Measurements from ENCODE around the gene APOF. TPM values are rescaled to one million over a fixed set of nuclear protein-coding genes. Genes with fewer than 3 reads are reported as not detected.

The APOF gene
- total and polyA plus RNA-seq, 9 of the 15 experiments (the other 6 are each of a cell fraction or from before 2014, with no cell fraction given): 0.09 to 0.15 (median 0.12) TPM; not detected in 5

- TF ChIP-seq E2F4 (CRISPR knock-in tag; IDR thresholded peaks at IDR 0.05; ENCODE audit: low read depth) (peak; percentile 46; the same call in 1 of the 2 replicates), GTF2A2 (tag; IDR thresholded peaks at IDR 0.05) (no peak), ZNF507 (tag; conservative IDR thresholded peaks at IDR 0.05) (no peak), BDP1 (IDR thresholded peaks at IDR 0.05; ENCODE audit: insufficient read depth, insufficient read length) (no peak), EGR1 (conservative IDR thresholded peaks at IDR 0.05) (no peak; the same call in 1 of the 2 replicates), CSDE1 (IDR thresholded peaks at IDR 0.05) (no peak), MYBL2 (IDR thresholded peaks at IDR 0.05; ENCODE audit: low read depth) (peak; percentile 79), MYBL2 (CRISPR knock-in tag; IDR thresholded peaks at IDR 0.05; ENCODE audit: borderline replicate concordance) (no peak), XRCC4 (IDR thresholded peaks at IDR 0.05; ENCODE audit: extremely low read depth, insufficient read depth, insufficient read length) (no peak), ZKSCAN3 (CRISPR knock-in tag; IDR thresholded peaks at IDR 0.05) (no peak), MLX (CRISPR knock-in tag; conservative IDR thresholded peaks at IDR 0.05) (no peak), KDM2B (CRISPR knock-in tag; IDR thresholded peaks at IDR 0.05) (no peak), JUND (IDR thresholded peaks at IDR 0.05; ENCODE audit: borderline replicate concordance, low read depth, low read length) (no peak; the same call in none of the 2 replicates), JUND (tag; IDR thresholded peaks at IDR 0.05; ENCODE audit: borderline replicate concordance, low read depth, low read length) (peak; percentile 53; the same call in 1 of the 3 replicates), PURB (CRISPR knock-in tag; IDR thresholded peaks at IDR 0.05; ENCODE audit: low read depth) (no peak), ZNF12 (CRISPR knock-in tag; IDR thresholded peaks at IDR 0.05) (no peak), GTF3C2 (IDR thresholded peaks at IDR 0.05; ENCODE audit: borderline replicate concordance, extremely low read depth, insufficient read length) (no peak), TRIM28 (IDR thresholded peaks at IDR 0.05) (0 out of 2 replicates have a peak, but pooled peaks have one; percentile 35), SREBF1 (IDR thresholded peaks at IDR 0.05; ENCODE audit: borderline replicate concordance, low read depth, low read length) (peak; percentile 51; the same call in 1 of the 2 replicates)
Measured at GRCh38 chr12:56333679-56334489, 28.8 kb downstream of the APOF start, which contains the start of gene PAN2 (continued).

Data from K562 (cell line).